ENCODE data around the gene BRINP3. TPM values are rescaled to one million over a fixed set of nuclear protein-coding genes. Genes with fewer than 3 reads are reported as not detected.

BRINP3 gene
- total RNA-seq, 1 experiment from 2014 or later = 0.28 TPM

- TF ChIP-seq USF1 (CRISPR knock-in tag; IDR thresholded peaks at IDR 0.05) (no peak), CREM (CRISPR knock-in tag; IDR thresholded peaks at IDR 0.05) (no peak), ERG (CRISPR knock-in tag; IDR thresholded peaks at IDR 0.05) (no peak), KAT7 (CRISPR knock-in tag; IDR thresholded peaks at IDR 0.05; ENCODE audit: borderline replicate concordance) (no peak)
Observed at GRCh38 chr1:190129366-190129765, 348.3 kb downstream of the BRINP3 start (continued).

GRCh38 chr1:190126728-190127127, 350.9 kb downstream of the BRINP3 start:
- Mint-ChIP-seq H3K36me3 (no peaks in the 10 kb centered on the region), H3K4me3 (no peak overlapping the region), H3K4me1 (no peaks in the 10 kb centered on the region), H3K27me3 (ENCODE audit: low read depth) (no peaks in the 10 kb centered on the region), H3K9me3 (no peaks in the 10 kb centered on the region), H3K27ac (no peak overlapping the region)
- ATAC-seq (no peak), DNase-seq (ENCODE audit: low spot score) (no peak)
- TF ChIP-seq ATF2 (CRISPR knock-in tag; IDR thresholded peaks at IDR 0.05; ENCODE audit: borderline replicate concordance, low read depth) = no peak
- no peak for TF ChIP-seq GABPB1 (CRISPR knock-in tag; IDR thresholded peaks at IDR 0.05)
- TF ChIP-seq E2F4 (CRISPR knock-in tag; IDR thresholded peaks at IDR 0.05; ENCODE audit: borderline replicate concordance, low read depth) = no peak
- TF ChIP-seq ZMAT4 (CRISPR knock-in tag; IDR thresholded peaks at IDR 0.05) = no peak
- no peak for TF ChIP-seq AR (CRISPR knock-in tag; IDR thresholded peaks at IDR 0.05)
- TF ChIP-seq HMGXB4 (CRISPR knock-in tag; IDR thresholded peaks at IDR 0.05) = no peak
- no peak for TF ChIP-seq ZNF317 (CRISPR knock-in tag; IDR thresholded peaks at IDR 0.05; ENCODE audit: borderline replicate concordance, low read depth)
- ChIA-PET POLR2A (no interaction called here), CTCF (no interaction called here)

- DNase-seq (ENCODE audit: low spot score) = no peak
- ChIA-PET CTCF (no interaction called here), POLR2A (no interaction called here)
- ATAC-seq = peak; percentile 53
- no peak overlapping the region for H3K4me3 Mint-ChIP-seq
- H3K27me3 Mint-ChIP-seq (ENCODE audit: low read depth) = no peaks in the 10 kb centered on the region
- no peaks in the 10 kb centered on the region for H3K36me3 Mint-ChIP-seq
- no peaks in the 10 kb centered on the region for H3K4me1 Mint-ChIP-seq
- H3K27ac Mint-ChIP-seq = no peak overlapping the region
- no peaks in the 10 kb centered on the region for H3K9me3 Mint-ChIP-seq
- no peak for TF ChIP-seq AR (CRISPR knock-in tag; IDR thresholded peaks at IDR 0.05)
- no peak for TF ChIP-seq CREM (CRISPR knock-in tag; IDR thresholded peaks at IDR 0.05)
- TF ChIP-seq ERG (CRISPR knock-in tag; IDR thresholded peaks at IDR 0.05) = no peak
- no peak for TF ChIP-seq ESRRA (CRISPR knock-in tag; IDR thresholded peaks at IDR 0.05; ENCODE audit: borderline replicate concordance)
- no peak for TF ChIP-seq ZNF396 (CRISPR knock-in tag; IDR thresholded peaks at IDR 0.05; ENCODE audit: borderline replicate concordance)
- TF ChIP-seq ZNF425 (CRISPR knock-in tag; conservative IDR thresholded peaks at IDR 0.05) = no peak
- no peak for TF ChIP-seq ZNF416 (CRISPR knock-in tag; IDR thresholded peaks at IDR 0.05)
Observed at GRCh38 chr1:190124068-190124467, 353.6 kb downstream of the BRINP3 start.

Data from WTC11 (cell line).